B cell (primary cell): ENCODE data around the gene CTNNA3. TPM values are rescaled to one million over a fixed set of nuclear protein-coding genes. Genes with fewer than 3 reads are reported as not detected.

Source experiments
- ATAC-seq: fragments of 200-7000 bp; cut with Tn5 transposase; one replicate; pipeline ENCODE4 v1.10.0; 2021; ENCODE audit warnings: low read depth, mild to moderate bottlenecking, moderate number of reproducible peaks, moderate library complexity
- CTCF ChIA-PET: fragments of 350-600 bp; sonication (Branson Sonifier 250); formaldehyde crosslinking; loops from one replicate; lab custom pipeline; 2021; ENCODE audit warnings: antibody characterized with exemption, inconsistent platforms; lab: Charles Lee
- POLR2A ChIA-PET: fragments of 350-600 bp; sonication (Branson Sonifier 250); formaldehyde crosslinking; loops from one replicate; lab custom pipeline; 2021; ENCODE audit warnings: antibody characterized with exemption; lab: Charles Lee
- DNase-seq: peaks from one replicate; pipeline ENCODE4 v3.0.0; 2013
- H2AFZ ChIP-seq: 2 replicates; pipeline ENCODE4 v1.6.1; 2012; ENCODE audit warnings: mild to moderate bottlenecking, low read depth, low read length; ENCODE audit not compliant: insufficient read depth, poor library complexity, severe bottlenecking
- H3K27ac ChIP-seq, 2 donors: 1 replicate in 1 of 2; 2 replicates in 1 of 2; pipeline ENCODE4 v1.5.1; 2012 to 2013; ENCODE audit warnings: low read length in 2 of 2, mild to moderate bottlenecking in 2 of 2, moderate library complexity in 1 of 2
- H3K27me3 ChIP-seq, 4 experiments: fragments of 200-600 bp in 1 of 4; sonication (generic) in 1 of 4; replicated peaks in 1 of 4; 1 replicate in 2 of 4; 2 replicates in 2 of 4; pipeline versions ENCODE4 v1.6.1 to v1.7.0; 2013 to 2016; ENCODE audit warnings: low read length in 3 of 4, mild to moderate bottlenecking in 2 of 4, mixed read lengths in 1 of 4, moderate library complexity in 1 of 4; ENCODE audit not compliant: insufficient read depth in 4 of 4, control insufficient read depth in 3 of 4; ENCODE audit errors: control extremely low read depth in 1 of 4
- H3K36me3 ChIP-seq, 2 experiments: replicated peaks in 1 of 2; 1 replicate in 1 of 2; 2 replicates in 1 of 2; pipeline versions ENCODE4 v1.6.1 to v1.7.1; 2013; ENCODE audit warnings: low read length in 1 of 2; ENCODE audit not compliant: insufficient read depth in 2 of 2, control insufficient read depth in 1 of 2; ENCODE audit errors: control extremely low read depth in 1 of 2, extremely low read depth in 1 of 2
- H3K4me1 ChIP-seq, 2 donors: fragments of 200-600 bp in 1 of 2; sonication (generic) in 1 of 2; 1 replicate in 1 of 2; 2 replicates in 1 of 2; pipeline versions ENCODE4 v1.5.1 to v1.6.1; 2013 to 2017; ENCODE audit warnings: low read length in 2 of 2; ENCODE audit not compliant: control insufficient read depth in 2 of 2, insufficient read depth in 2 of 2
- H3K4me2 ChIP-seq: replicated peaks from 2 replicates; pipeline ENCODE3; 2012; ENCODE audit warnings: mild to moderate bottlenecking, low read depth, low read length; ENCODE audit not compliant: poor library complexity, severe bottlenecking
- H3K4me3 ChIP-seq, 5 experiments: fragments of 200-600 bp in 1 of 5; sonication (generic) in 1 of 5; 1 replicate in 3 of 5; 2 replicates in 2 of 5; pipeline versions ENCODE4 v1.5.1 to v1.7.0; 2011 to 2016; ENCODE audit warnings: low read length in 4 of 5, mild to moderate bottlenecking in 4 of 5, low read depth in 2 of 5, control low read depth in 1 of 5, moderate library complexity in 1 of 5; ENCODE audit not compliant: insufficient read depth in 1 of 5; ENCODE audit errors: control extremely low read depth in 1 of 5, extremely low read depth in 1 of 5
- H3K79me2 ChIP-seq: fragments of 200-600 bp; sonication (generic); one replicate; pipeline ENCODE4 v1.6.0; 2016; ENCODE audit warnings: low read length; ENCODE audit not compliant: control insufficient read depth, insufficient read depth
- H3K9ac ChIP-seq: fragments of 200-600 bp; sonication (generic); 2 replicates; pipeline ENCODE4 v1.6.1; 2017; ENCODE audit warnings: mild to moderate bottlenecking, low read length, moderate library complexity
- H3K9me3 ChIP-seq, 3 donors: one replicate each; pipeline versions ENCODE4 v1.6.1 to v1.7.1; 2013; ENCODE audit warnings: low read length in 2 of 3; ENCODE audit not compliant: control insufficient read depth in 2 of 3, insufficient read depth in 1 of 3; ENCODE audit errors: control extremely low read depth in 1 of 3
- H4K20me1 ChIP-seq: 2 replicates; pipeline ENCODE4 v1.6.0; 2012; ENCODE audit warnings: mild to moderate bottlenecking, low read length; ENCODE audit not compliant: insufficient read depth, control insufficient read depth, poor library complexity, severe bottlenecking
- H3K27ac Mint-ChIP-seq: one replicate; pipeline ENCODE4 v1.8.0; 2021; ENCODE audit warnings: mixed read lengths
- H3K27me3 Mint-ChIP-seq: one replicate; pipeline ENCODE4 v1.8.0; 2021; ENCODE audit warnings: mixed read lengths
- H3K4me1 Mint-ChIP-seq: one replicate; pipeline ENCODE4 v1.8.0; 2021; ENCODE audit warnings: mixed read lengths
- H3K4me3 Mint-ChIP-seq: one replicate; pipeline ENCODE4 v1.8.0; 2021; ENCODE audit warnings: mixed read lengths
- H3K9me3 Mint-ChIP-seq: one replicate; pipeline ENCODE4 v1.8.0; 2022; ENCODE audit warnings: mixed read lengths; ENCODE audit not compliant: insufficient read depth
- CTCF ChIP-seq: fragments of 200-600 bp; IDR thresholded peaks from one replicate; pipeline ENCODE4 v1.8.0; 2022; ENCODE audit warnings: antibody characterized with exemption, mild to moderate bottlenecking
- EZH2 ChIP-seq: IDR thresholded peaks from 2 replicates; pipeline ENCODE4 v1.6.1; 2012; ENCODE audit warnings: borderline replicate concordance, low read depth, mild to moderate bottlenecking, moderate library complexity, low read length; ENCODE audit not compliant: insufficient read depth, poor library complexity, severe bottlenecking
- WGBS: methylation state at CpG from one replicate; pipeline ENCODE4 v1.1.5; 2013; ENCODE audit warnings: missing lambda C conversion rate; ENCODE audit not compliant: insufficient coverage; 5-methylcytosine and 5-hydroxymethylcytosine counted together
- intact Hi-C: fragments of 100-400 bp; cut with micrococcal nuclease; formaldehyde crosslinking; loops from one replicate; pipeline ENCODE4 v1.10.0; 2022
- polyA plus RNA-seq: library from polyadenylated mRNA; depleted of rRNA; stranded (reverse); fragments of >200 nt; gene quantifications from 2 replicates; pipeline ENCODE4 v1.2.3, GENCODE V29; 2012
- total RNA-seq, 2 donors: library from RNA; stranded (reverse); fragments of 120-200 nt in 1 of 2; gene quantifications; 1 replicate in 1 of 2; 2 replicates in 1 of 2; pipeline versions ENCODE4 v1.2.3 to v1.2.4, GENCODE V29; 2013 to 2022

CTNNA3 gene
- total and polyA plus RNA-seq, 2 donors (not counting 1 experiment from before 2014, with no cell fraction given): 0.01 TPM; not detected in 1

DNA sequence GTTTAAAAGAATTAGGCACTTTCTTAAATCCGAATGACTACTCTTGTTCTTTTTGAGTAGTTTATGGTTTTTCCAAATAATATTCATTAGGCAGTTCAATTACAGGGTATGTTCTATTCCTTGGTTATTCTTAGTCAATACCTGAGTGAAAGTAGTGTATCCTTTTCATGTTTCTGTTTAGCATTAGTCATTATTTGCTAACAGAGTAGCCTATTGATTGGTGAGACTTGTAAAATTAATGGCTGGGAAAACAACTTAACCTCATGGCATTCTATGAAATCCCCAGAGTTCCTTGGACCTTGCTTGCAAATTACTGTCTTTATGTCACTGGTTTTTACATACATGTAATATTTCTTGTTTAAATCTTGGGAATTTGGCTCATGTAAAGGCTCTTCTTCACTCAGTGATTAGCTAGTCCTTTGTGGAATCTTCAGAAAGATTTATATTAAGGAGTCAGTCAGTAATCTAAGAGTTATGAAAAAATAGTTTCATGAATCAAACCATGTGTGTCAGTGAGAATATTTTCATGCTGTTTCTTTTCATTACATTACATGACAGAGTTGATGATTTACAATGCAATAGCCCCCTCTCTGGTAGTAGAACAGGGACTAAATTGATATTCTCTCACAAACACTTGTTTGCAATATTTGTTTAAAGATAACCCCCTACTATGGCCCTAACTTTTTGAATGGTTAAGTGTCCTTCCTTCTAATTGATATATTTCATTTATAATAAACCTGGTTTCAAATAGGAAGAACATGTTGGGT is 851.6 kb downstream of the CTNNA3 start:
- ATAC-seq: no peak
- no peak overlapping the region for H3K27ac Mint-ChIP-seq
- WGBS: no CpG with 5 or more reads among the region's 1 CpG

More for the DNA sequence above, 851.6 kb downstream of the CTNNA3 start:
- Mint-ChIP-seq H3K9me3 (no peaks in the 10 kb centered on the region), H3K27me3 (no peaks in the 10 kb centered on the region), H3K4me1 (no peaks in the 10 kb centered on the region), H3K4me3 (no peak overlapping the region)
- intact Hi-C loops: no loop called here
- Histone ChIP-seq H3K36me3 (no peaks in the 10 kb centered on the region), H3K79me2 (no peaks in the 10 kb centered on the region), H4K20me1 (no peaks in the 10 kb centered on the region), H3K27ac (no peak overlapping the region), H3K4me2 (no peak overlapping the region), H2AFZ (no peak overlapping the region), H3K9ac (no peak overlapping the region), H3K27me3 (no peaks in the 10 kb centered on the region), H3K9me3 (no peaks in the 10 kb centered on the region), H3K4me1 (no peaks in the 10 kb centered on the region), H3K4me3 (no peak overlapping the region)
- DNase-seq: no peak
- CTCF ChIA-PET: no interaction called here
- POLR2A ChIA-PET: no interaction called here
- TF ChIP-seq EZH2 (no peak), CTCF (no peak)
